GM12878 (cell line): ENCODE data around the gene ANKRD44.

Source experiments
- BRCA1 ChIP-seq: IDR thresholded peaks from 2 replicates; pipeline ENCODE4 v1.6.1; 2011; ENCODE audit warnings: low read depth, low read length, improper control_type of control experiment
- CEBPB ChIP-seq, 2 experiments: fragments of 150-350 bp in 1 of 2; IDR thresholded peaks; 2 replicates each; pipeline ENCODE4 v1.6.1; 2012 to 2014; ENCODE audit warnings: low read depth in 2 of 2, low read length in 2 of 2, borderline replicate concordance in 1 of 2, inconsistent platforms in 1 of 2
- CHD4 ChIP-seq: fragments of 200-600 bp; sonication (generic); IDR thresholded peaks from 2 replicates; pipeline ENCODE4 v1.6.1; 2016; ENCODE audit warnings: mild to moderate bottlenecking
- CTCF ChIP-seq, 3 experiments: IDR thresholded peaks in 2 of 3; conservative IDR thresholded peaks in 1 of 3; 2 replicates each; pipeline ENCODE4 v1.5.1; 2011; ENCODE audit warnings: low read depth in 3 of 3, low read length in 3 of 3, mild to moderate bottlenecking in 3 of 3, control low read depth in 2 of 3, moderate library complexity in 2 of 3, inconsistent platforms in 1 of 3, mixed read lengths in 1 of 3; ENCODE audit not compliant: control insufficient read depth in 2 of 3, insufficient read depth in 1 of 3; ENCODE audit errors: extremely low read depth in 1 of 3
- EGR1 ChIP-seq, 2 experiments: IDR thresholded peaks; 1 replicate in 1 of 2; 2 replicates in 1 of 2; pipeline ENCODE4 v1.6.1; 2011 to 2012; ENCODE audit warnings: low read depth in 2 of 2, low read length in 2 of 2, borderline replicate concordance in 1 of 2, mild to moderate bottlenecking in 1 of 2, moderate library complexity in 1 of 2
- IRF3 ChIP-seq: fragments of 450-650 bp; IDR thresholded peaks from 2 replicates; pipeline ENCODE4 v1.6.1; 2014; ENCODE audit warnings: mild to moderate bottlenecking
- NRF1 ChIP-seq: conservative IDR thresholded peaks from 2 replicates; pipeline ENCODE4 v1.6.1; 2011; ENCODE audit warnings: mild to moderate bottlenecking, low read depth, low read length, improper control_type of control experiment
- POLR2A ChIP-seq: IDR thresholded peaks from 2 replicates; pipeline ENCODE4 v1.6.1; 2011; ENCODE audit warnings: low read depth, mild to moderate bottlenecking, low read length
- POLR2AphosphoS5 ChIP-seq: IDR thresholded peaks from 2 replicates; pipeline ENCODE4 v1.6.1; 2011; ENCODE audit warnings: mild to moderate bottlenecking, low read length, inconsistent platforms
- REST ChIP-seq: IDR thresholded peaks from 2 replicates; pipeline ENCODE4 v1.6.1; 2012; ENCODE audit warnings: mild to moderate bottlenecking, low read depth, low read length
- TAF1 ChIP-seq: IDR thresholded peaks from 2 replicates; pipeline ENCODE4 v1.6.1; 2011; ENCODE audit warnings: mild to moderate bottlenecking, low read depth, low read length, borderline replicate concordance
- USF2 ChIP-seq: IDR thresholded peaks from 2 replicates; pipeline ENCODE4 v1.6.1; 2011; ENCODE audit warnings: low read depth, low read length, improper control_type of control experiment, borderline replicate concordance
- ZNF274 ChIP-seq: IDR thresholded peaks from one replicate; pipeline ENCODE4 v1.8.0; 2011; ENCODE audit not compliant: insufficient read length, insufficient read depth

- no peak for TF ChIP-seq CTCF (IDR thresholded peaks at IDR 0.05 in 2 of 3, conservative IDR thresholded peaks at IDR 0.05 in 1 of 3; ENCODE audit: control insufficient read depth in 2 of 3, extremely low read depth in 1 of 3, insufficient read depth in 1 of 3, low read depth in 3 of 3, low read length in 3 of 3)
- no peak for TF ChIP-seq REST
- no peak for TF ChIP-seq USF2
- TF ChIP-seq ZNF274 = no peak
- no peak for TF ChIP-seq POLR2A
- no peak for TF ChIP-seq CHD4
- TF ChIP-seq EGR1 (IDR thresholded peaks at IDR 0.05; ENCODE audit: borderline replicate concordance in 1 of 2, low read depth in 2 of 2, low read length in 2 of 2) = no peak
- no peak for TF ChIP-seq TAF1
- TF ChIP-seq NRF1 = no peak
- no peak for TF ChIP-seq IRF3
- TF ChIP-seq BRCA1 = no peak
- TF ChIP-seq CEBPB (IDR thresholded peaks at IDR 0.05; ENCODE audit: borderline replicate concordance in 1 of 2, low read depth in 2 of 2, low read length in 2 of 2) = no peak
- TF ChIP-seq POLR2AphosphoS5 = no peak
Observed at GRCh38 chr2:197092431-197092830, 218.1 kb downstream of the ANKRD44 start.
